Neutrophil (primary cell): ENCODE measurements around the gene HOXB5.

Experiments used
- H3K27ac ChIP-seq: fragments of 200-600 bp; sonication (generic); 2 replicates; pipeline ENCODE4 v1.5.1; 2016; ENCODE audit warnings: mild to moderate bottlenecking, moderate library complexity
- H3K27me3 ChIP-seq: fragments of 200-600 bp; sonication (generic); 2 replicates; pipeline ENCODE4 v1.6.0; 2016; ENCODE audit warnings: mild to moderate bottlenecking
- H3K36me3 ChIP-seq: fragments of 200-600 bp; sonication (generic); 2 replicates; pipeline ENCODE4 v1.5.1; 2017
- H3K4me1 ChIP-seq, 2 experiments: fragments of 200-600 bp in 1 of 2; sonication (generic) in 1 of 2; 1 replicate in 1 of 2; 2 replicates in 1 of 2; pipeline versions ENCODE4 v1.5.1 to v1.6.1; 2013 to 2016; ENCODE audit warnings: low read depth in 1 of 2, low read length in 1 of 2, mild to moderate bottlenecking in 1 of 2, moderate library complexity in 1 of 2; ENCODE audit not compliant: control insufficient read depth in 1 of 2, insufficient read depth in 1 of 2
- H3K4me3 ChIP-seq, 2 experiments: fragments of 200-600 bp in 1 of 2; sonication (generic) in 1 of 2; 1 replicate in 1 of 2; 2 replicates in 1 of 2; pipeline ENCODE4 v1.5.1; 2013 to 2016; ENCODE audit warnings: low read depth in 1 of 2, low read length in 1 of 2, mild to moderate bottlenecking in 1 of 2, moderate library complexity in 1 of 2
- H3K9me3 ChIP-seq: fragments of 200-600 bp; sonication (generic); 2 replicates; pipeline ENCODE4 v1.5.1; 2016
- TF ChIP-seq, protein P1 (sequence below): fragments of 200-600 bp; sonication (generic); IDR thresholded peaks from 2 replicates; pipeline ENCODE4 v1.5.1; 2016; ENCODE audit warnings: antibody characterized with exemption

The HOXB5 gene

DNA sequence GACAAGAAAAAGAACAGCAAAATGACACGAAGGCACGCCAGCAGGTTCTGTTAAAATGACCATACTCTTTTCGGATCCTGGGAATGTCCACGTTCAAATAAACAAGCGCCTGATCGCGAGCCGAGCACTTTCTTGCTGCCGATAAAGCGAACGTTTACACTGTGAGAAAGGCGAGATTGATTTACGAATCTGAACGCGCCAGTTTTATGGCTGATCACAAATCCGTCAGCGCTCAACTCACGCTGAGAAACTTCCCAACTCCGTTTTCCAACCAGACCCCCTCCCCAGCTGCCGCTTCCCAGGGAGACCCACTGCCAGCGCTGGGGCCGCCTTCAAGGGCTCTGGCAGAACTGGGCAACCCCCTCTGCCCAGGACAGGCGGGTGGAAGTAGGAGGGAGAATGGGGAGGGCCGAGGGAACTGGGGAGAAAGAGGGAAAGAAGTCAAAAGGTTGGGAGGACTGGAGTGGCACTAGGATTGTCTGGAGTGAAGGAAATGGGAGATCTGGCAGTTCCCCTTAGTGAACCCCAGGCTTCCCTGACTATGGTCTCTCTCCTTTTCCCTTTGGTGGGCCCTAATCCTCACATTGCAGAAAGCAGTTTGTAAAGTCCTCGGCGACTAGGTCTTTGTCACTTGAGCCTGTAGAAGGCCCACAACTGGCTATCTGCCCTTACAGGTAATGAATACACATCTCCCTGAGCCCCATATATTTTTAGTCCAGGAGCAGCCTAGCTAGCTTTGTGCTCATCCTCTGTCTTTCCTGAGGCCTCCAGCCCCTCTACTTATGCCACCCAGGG lies 22.4 kb downstream of the HOXB5 start:
- Histone ChIP-seq H3K9me3 (no peaks in the 10 kb centered on the region), H3K4me3 (no peak overlapping the region), H3K27me3 (peaks cover 100% of the 10 kb centered on the region), H3K4me1 (no peaks in the 10 kb centered on the region), H3K27ac (no peak overlapping the region), H3K36me3 (no peaks in the 10 kb centered on the region)
- TF ChIP-seq, protein P1, sequence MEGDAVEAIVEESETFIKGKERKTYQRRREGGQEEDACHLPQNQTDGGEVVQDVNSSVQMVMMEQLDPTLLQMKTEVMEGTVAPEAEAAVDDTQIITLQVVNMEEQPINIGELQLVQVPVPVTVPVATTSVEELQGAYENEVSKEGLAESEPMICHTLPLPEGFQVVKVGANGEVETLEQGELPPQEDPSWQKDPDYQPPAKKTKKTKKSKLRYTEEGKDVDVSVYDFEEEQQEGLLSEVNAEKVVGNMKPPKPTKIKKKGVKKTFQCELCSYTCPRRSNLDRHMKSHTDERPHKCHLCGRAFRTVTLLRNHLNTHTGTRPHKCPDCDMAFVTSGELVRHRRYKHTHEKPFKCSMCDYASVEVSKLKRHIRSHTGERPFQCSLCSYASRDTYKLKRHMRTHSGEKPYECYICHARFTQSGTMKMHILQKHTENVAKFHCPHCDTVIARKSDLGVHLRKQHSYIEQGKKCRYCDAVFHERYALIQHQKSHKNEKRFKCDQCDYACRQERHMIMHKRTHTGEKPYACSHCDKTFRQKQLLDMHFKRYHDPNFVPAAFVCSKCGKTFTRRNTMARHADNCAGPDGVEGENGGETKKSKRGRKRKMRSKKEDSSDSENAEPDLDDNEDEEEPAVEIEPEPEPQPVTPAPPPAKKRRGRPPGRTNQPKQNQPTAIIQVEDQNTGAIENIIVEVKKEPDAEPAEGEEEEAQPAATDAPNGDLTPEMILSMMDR, result no peak

DNA sequence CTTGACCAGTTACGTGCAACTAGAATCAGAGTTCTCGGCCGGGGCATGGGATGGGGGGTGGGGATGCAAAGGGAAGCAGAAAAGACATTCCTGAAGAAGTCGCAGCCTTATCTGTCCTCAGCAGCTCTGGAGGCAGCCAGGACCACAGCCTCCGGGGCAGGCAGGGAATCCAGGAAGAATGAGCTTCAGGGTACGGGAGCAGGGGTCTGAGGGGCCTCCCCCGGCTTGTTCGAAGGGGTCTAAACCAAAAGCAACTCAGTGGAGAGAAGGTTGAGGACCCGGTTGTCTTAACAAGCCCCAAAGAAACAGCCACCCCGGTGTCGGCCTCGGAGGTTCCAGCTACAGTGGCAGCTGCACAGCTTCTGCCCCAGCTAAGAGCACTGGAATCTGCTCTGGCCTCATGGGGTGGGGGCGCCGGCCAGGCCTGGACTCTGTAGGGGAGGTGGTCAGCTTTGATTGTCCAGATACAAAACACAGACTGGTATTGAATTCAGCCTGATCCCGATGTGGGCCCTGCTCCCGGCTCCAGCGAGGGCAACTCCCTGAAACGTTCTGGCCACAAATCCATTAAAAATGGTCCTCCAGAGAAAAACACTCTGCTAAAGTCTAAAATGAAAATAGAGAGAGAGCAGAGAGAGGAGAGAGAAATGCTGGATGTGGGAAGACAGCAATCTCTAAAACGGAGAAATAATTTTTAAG lies 23.1 kb downstream of the HOXB5 start:
- Histone ChIP-seq H3K4me3 (no peak overlapping the region), H3K27me3 (peaks cover 100% of the 10 kb centered on the region), H3K4me1 (no peaks in the 10 kb centered on the region), H3K27ac (no peak overlapping the region), H3K9me3 (no peaks in the 10 kb centered on the region), H3K36me3 (no peaks in the 10 kb centered on the region)
- TF ChIP-seq, protein P1, result no peak

DNA sequence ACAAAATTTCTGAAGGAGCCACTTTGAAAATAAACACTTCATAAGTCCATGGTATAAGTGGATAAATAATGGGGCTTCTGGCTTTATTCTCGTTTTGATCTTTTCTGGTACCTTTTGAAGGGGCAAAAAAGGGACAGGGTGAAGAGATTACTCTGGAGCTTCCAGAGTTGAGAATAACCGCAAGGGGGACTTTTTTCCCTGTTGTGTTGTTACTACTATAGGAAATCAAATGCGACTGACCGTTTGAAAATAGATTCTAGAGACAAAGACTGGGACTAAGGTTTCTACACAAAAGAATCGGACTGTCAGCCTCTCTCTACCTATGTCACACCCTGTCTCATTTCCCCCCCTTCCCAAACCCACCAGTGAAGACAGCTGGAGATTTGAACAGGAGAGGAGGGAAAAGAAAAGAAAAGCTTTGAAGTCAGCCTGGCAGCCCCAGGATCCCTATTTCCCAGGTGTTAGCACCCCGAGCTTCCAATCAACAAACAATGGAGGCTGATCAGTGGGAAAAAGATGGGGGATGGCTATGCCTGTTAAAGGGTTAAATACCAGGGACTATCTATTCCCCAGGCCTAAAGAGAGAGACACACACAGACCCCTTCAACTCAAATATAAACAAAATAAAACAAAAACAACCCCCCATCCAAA lies 23.8 kb downstream of the HOXB5 start:
- Histone ChIP-seq H3K4me3 (no peak overlapping the region), H3K27me3 (peaks cover 100% of the 10 kb centered on the region)

DNA sequence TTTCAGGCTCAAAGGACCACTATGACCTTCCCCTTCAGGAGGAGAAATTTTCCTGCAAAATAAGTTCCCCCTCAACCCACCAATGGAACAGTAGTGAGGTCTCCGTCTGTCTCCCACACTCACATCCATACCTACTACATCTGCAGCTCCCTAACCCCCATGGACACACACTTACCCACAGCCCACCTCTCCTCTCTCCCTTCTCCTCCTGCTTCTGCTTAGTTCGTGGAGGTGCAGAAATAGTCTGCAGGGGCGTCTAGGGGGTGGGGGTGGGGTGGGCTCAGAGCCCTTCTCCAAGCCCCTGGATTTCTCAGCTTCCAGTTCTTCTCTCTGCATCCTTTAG lies 24.4 kb downstream of the HOXB5 start:
- H3K9me3 ChIP-seq, result no peaks in the 10 kb centered on the region
- H3K4me1 ChIP-seq, result no peaks in the 10 kb centered on the region
- H3K27me3 ChIP-seq, result peaks cover 100% of the 10 kb centered on the region
- H3K4me3 ChIP-seq, result no peak overlapping the region
- TF ChIP-seq, protein P1, result no peak
- H3K36me3 ChIP-seq, result no peaks in the 10 kb centered on the region
- H3K27ac ChIP-seq, result no peak overlapping the region

More for the DNA sequence above, 23.8 kb downstream of the HOXB5 start:
- no peaks in the 10 kb centered on the region for H3K36me3 ChIP-seq
- H3K9me3 ChIP-seq, result no peaks in the 10 kb centered on the region
- no peaks in the 10 kb centered on the region for H3K4me1 ChIP-seq
- no peak overlapping the region for H3K27ac ChIP-seq
- TF ChIP-seq, protein P1, result no peak

DNA sequence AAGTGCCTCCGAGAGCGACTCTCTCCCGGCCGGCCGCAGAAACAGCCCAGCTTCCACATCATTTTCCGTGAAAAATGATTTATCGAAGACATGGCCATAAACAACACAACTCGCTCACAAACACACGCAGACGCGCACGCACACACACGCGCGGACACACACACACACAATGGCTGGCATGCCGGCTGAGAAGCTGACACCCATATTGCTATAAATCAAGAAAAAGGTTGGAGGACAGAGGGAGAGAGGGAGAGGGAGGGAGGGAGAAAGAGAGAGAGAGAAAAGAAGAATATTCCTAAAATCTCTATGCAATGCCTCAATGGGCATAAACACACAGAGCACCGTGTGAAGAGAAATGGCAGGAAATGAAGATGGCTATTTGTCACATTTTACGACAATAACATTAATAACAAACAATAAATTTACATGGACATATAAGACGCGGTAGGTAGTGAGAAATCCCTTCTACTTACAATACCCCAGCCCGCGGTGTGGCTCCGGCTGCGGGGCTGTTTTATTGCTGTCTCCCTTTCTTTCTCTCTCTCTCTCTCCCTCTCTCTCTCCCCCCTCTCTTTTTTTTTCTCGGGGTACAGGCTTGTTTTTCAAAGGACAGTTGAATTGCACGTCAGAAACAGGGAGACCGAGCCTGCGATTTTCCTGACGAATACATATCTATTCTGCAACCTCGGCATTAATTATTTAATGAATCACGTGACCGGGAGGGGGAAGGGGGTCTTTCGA lies 24.9 kb downstream of the HOXB5 start:
- H3K27ac ChIP-seq, result no peak overlapping the region
- no peaks in the 10 kb centered on the region for H3K4me1 ChIP-seq
- H3K27me3 ChIP-seq, result peaks cover 100% of the 10 kb centered on the region
- H3K36me3 ChIP-seq, result no peaks in the 10 kb centered on the region
- H3K4me3 ChIP-seq, result no peak overlapping the region
- TF ChIP-seq, protein P1, result no peak
- no peaks in the 10 kb centered on the region for H3K9me3 ChIP-seq
